Endothelial cell of umbilical vein (primary cell): ENCODE measurements around the gene CDK11B. TPM values are rescaled to one million over a fixed set of nuclear protein-coding genes. Genes with fewer than 3 reads are reported as not detected.

ENCODE experiments used
- BruUV-seq: library from RNA; stranded (reverse); fragments of 400-500 nt; replicated peaks from 2 replicates; lab custom pipeline; 2021; lab: Mats Ljungman, UMichigan
- CTCF ChIA-PET: fragments of 300-600, 350-600 bp; sonication (Branson Sonifier 250); formaldehyde crosslinking; loops from one replicate; lab custom pipeline; 2021; ENCODE audit warnings: antibody characterized with exemption, inconsistent platforms; lab: Charles Lee
- POLR2A ChIA-PET: fragments of 300-600, 350-600 bp; sonication (Branson Sonifier 250); formaldehyde crosslinking; loops from one replicate; lab custom pipeline; 2021; ENCODE audit warnings: antibody characterized with exemption, inconsistent platforms; lab: Charles Lee
- DNase-seq: peaks from one replicate; pipeline ENCODE4 v3.0.0-alpha.2; 2011; ENCODE audit warnings: low read depth, low spot score
- FAIRE-seq: peaks from 2 replicates; lab custom pipeline; 2011; peaks lifted over from hg19 to GRCh38; lab: Jason Lieb, UNC
- H2AFZ ChIP-seq: 2 replicates; pipeline ENCODE4 v1.6.0; 2012; ENCODE audit warnings: low read depth, low read length, control low read depth, inconsistent platforms
- H3K27ac ChIP-seq: 2 replicates; pipeline ENCODE4 v1.5.1; 2011; ENCODE audit warnings: low read depth, mild to moderate bottlenecking, control low read depth, low read length, moderate library complexity; ENCODE audit not compliant: insufficient read depth
- H3K27me3 ChIP-seq, 2 experiments: 2 replicates each; pipeline versions ENCODE4 v1.6.0 to v1.6.1; 2011; ENCODE audit warnings: low read length in 2 of 2, mixed read lengths in 1 of 2; ENCODE audit not compliant: control insufficient read depth in 2 of 2, insufficient read depth in 2 of 2
- H3K36me3 ChIP-seq, 2 experiments: 2 replicates in 1 of 2; 3 replicates in 1 of 2; pipeline ENCODE4 v1.5.1; 2011; ENCODE audit warnings: low read length in 2 of 2, mild to moderate bottlenecking in 1 of 2, moderate library complexity in 1 of 2; ENCODE audit not compliant: control insufficient read depth in 2 of 2, insufficient read depth in 2 of 2; ENCODE audit errors: extremely low read depth in 1 of 2
- H3K4me1 ChIP-seq: 3 replicates; pipeline ENCODE4 v1.5.1; 2011; ENCODE audit warnings: mild to moderate bottlenecking, low read length; ENCODE audit not compliant: control insufficient read depth, insufficient read depth; ENCODE audit errors: extremely low read depth
- H3K4me2 ChIP-seq: 2 replicates; pipeline ENCODE4 v1.6.1; 2011; ENCODE audit warnings: low read length, control low read depth, mixed read lengths; ENCODE audit not compliant: insufficient read depth
- H3K4me3 ChIP-seq, 3 experiments: fragments of 200-600 bp in 1 of 3; sonication (generic), shearing (Covaris generic) in 1 of 3; replicated peaks in 1 of 3; 2 replicates each; pipeline ENCODE4 v1.5.1; 2011 to 2016; ENCODE audit warnings: control low read depth in 3 of 3, low read length in 3 of 3, mild to moderate bottlenecking in 2 of 3, inconsistent platforms in 1 of 3, low read depth in 1 of 3, moderate library complexity in 1 of 3; ENCODE audit not compliant: insufficient read depth in 1 of 3
- H3K79me2 ChIP-seq: 2 replicates; pipeline ENCODE4 v1.6.0; 2012; ENCODE audit warnings: low read length, inconsistent platforms; ENCODE audit not compliant: control insufficient read depth, insufficient read depth
- H3K9ac ChIP-seq: replicated peaks from 2 replicates; pipeline ENCODE3; 2011; ENCODE audit warnings: low read length, control low read depth; ENCODE audit not compliant: insufficient read depth; ENCODE audit errors: extremely low read depth
- H3K9me1 ChIP-seq: replicated peaks from 3 replicates; pipeline ENCODE4 v1.6.0; 2011; ENCODE audit warnings: mild to moderate bottlenecking, low read length; ENCODE audit not compliant: control insufficient read depth, insufficient read depth; ENCODE audit errors: extremely low read depth
- H3K9me3 ChIP-seq: replicated peaks from 2 replicates; pipeline ENCODE4 v1.5.1; 2012; ENCODE audit warnings: low read length, inconsistent platforms; ENCODE audit not compliant: control insufficient read depth, insufficient read depth
- H4K20me1 ChIP-seq: replicated peaks from 2 replicates; pipeline ENCODE3; 2011; ENCODE audit warnings: mild to moderate bottlenecking, low read length; ENCODE audit not compliant: control insufficient read depth, insufficient read depth; ENCODE audit errors: extremely low read depth
- EZH2 ChIP-seq: IDR thresholded peaks from 2 replicates; pipeline ENCODE4 v1.6.1; 2012; ENCODE audit warnings: borderline replicate concordance, low read depth, mild to moderate bottlenecking, moderate library complexity, low read length, inconsistent platforms; ENCODE audit not compliant: severe bottlenecking
- FOS ChIP-seq: IDR thresholded peaks from 2 replicates; pipeline ENCODE4 v1.6.1; 2011; ENCODE audit warnings: mild to moderate bottlenecking, low read length, moderate library complexity, borderline replicate concordance; ENCODE audit not compliant: insufficient read depth
- GATA2 ChIP-seq: IDR thresholded peaks from 2 replicates; pipeline ENCODE4 v1.7.0; 2011; ENCODE audit warnings: low read depth, mild to moderate bottlenecking, moderate library complexity, mixed read lengths, low read length; ENCODE audit not compliant: insufficient read length, insufficient read depth
- JUN ChIP-seq: IDR thresholded peaks from 2 replicates; pipeline ENCODE4 v1.6.1; 2011; ENCODE audit warnings: borderline replicate concordance, low read depth; ENCODE audit not compliant: insufficient read length, insufficient read depth
- MYC ChIP-seq: IDR thresholded peaks from one replicate; pipeline ENCODE4 v1.6.1; 2011; ENCODE audit warnings: mild to moderate bottlenecking, low read depth, low read length
- POLR2A ChIP-seq: IDR thresholded peaks from 2 replicates; pipeline ENCODE4 v1.6.1; 2012; ENCODE audit warnings: low read depth, mild to moderate bottlenecking, control low read depth, low read length
- POLR2AphosphoS5 ChIP-seq: IDR thresholded peaks from 2 replicates; pipeline ENCODE4 v1.6.1; 2012; ENCODE audit warnings: low read depth, mild to moderate bottlenecking, control low read depth, low read length, moderate library complexity; ENCODE audit not compliant: insufficient read depth
- dilution Hi-C: fragments of 300-500 bp; cut with MboI; formaldehyde crosslinking; loops from one replicate; pipeline ENCODE4 v1.15.0; 2019; ENCODE audit warnings: low sequenced_read_pairs; ENCODE audit not compliant: extremely low pct_ligation_motif_present
- intact Hi-C: fragments of 100-400 bp; cut with micrococcal nuclease; formaldehyde crosslinking; loops from one replicate; pipeline ENCODE4 v1.10.0; 2022
- polyA plus RNA-seq, 4 experiments: library from polyadenylated mRNA; depleted of rRNA in 3 of 4; stranded (reverse) in 3 of 4; unstranded in 1 of 4; fragments of >200 nt; gene quantifications; 2 replicates each; pipeline versions ENCODE4 v1.2.1 to v1.2.3, GENCODE V29; 2011 to 2012; ENCODE audit warnings: missing spikeins in 1 of 4
- total RNA-seq: library from RNA; stranded (reverse); gene quantifications from 2 replicates; pipeline ENCODE4 v1.2.3, GENCODE V29; 2021
- TF ChIP-seq, protein P1 (sequence below): IDR thresholded peaks from 2 replicates; pipeline ENCODE4 v1.6.1; 2011; ENCODE audit not compliant: insufficient read depth, insufficient read length
- TF ChIP-seq, protein P2 (sequence below), 2 donors: IDR thresholded peaks; 1 replicate in 1 of 2; 2 replicates in 1 of 2; pipeline ENCODE4 v1.5.1; 2011; ENCODE audit warnings: low read length in 2 of 2, mild to moderate bottlenecking in 2 of 2, moderate library complexity in 2 of 2, control low read depth in 1 of 2, inconsistent platforms in 1 of 2, low read depth in 1 of 2; ENCODE audit not compliant: insufficient read depth in 1 of 2; ENCODE audit errors: extremely low read depth in 1 of 2

CDK11B gene
- total and polyA plus RNA-seq, 2 donors (not counting 3 experiments of a cell fraction or from before 2014, with no cell fraction given) = 16.4 to 32.0 TPM

DNA sequence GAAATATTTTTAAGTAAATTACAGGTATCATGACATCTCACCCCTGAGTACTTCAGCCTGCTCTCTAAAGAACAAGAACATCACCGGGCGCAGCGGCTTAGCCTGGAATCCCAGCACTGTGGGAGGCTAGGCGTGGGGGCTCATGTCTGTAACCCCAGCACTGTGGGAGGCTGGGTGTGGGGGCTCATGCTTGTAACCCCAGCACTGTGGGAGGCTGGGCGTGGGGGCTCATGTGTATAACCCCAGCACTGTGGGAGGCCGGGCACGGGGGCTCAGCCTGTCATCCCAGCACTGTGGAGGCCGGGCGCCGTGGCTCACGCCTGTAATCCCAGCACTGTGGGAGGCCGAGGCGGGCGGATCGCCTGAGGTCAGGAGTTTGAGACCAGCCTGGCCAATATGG lies 7.7 kb upstream of the CDK11B start:
- Histone ChIP-seq H2AFZ (no peak overlapping the region), H3K9me3 (no peaks in the 10 kb centered on the region), H3K4me2 (no peak overlapping the region), H3K9me1 (no peaks in the 10 kb centered on the region), H3K27me3 (no peaks in the 10 kb centered on the region), H3K79me2 (no peaks in the 10 kb centered on the region), H3K36me3 (peaks cover 0 to 26% of the 10 kb centered on the region in 2 experiments), H3K4me1 (no peaks in the 10 kb centered on the region), H3K9ac (no peak overlapping the region), H3K27ac (no peak overlapping the region), H4K20me1 (no peaks in the 10 kb centered on the region), H3K4me3 (no peak overlapping the region)
- intact Hi-C loops = no loop called here
- DNase-seq = no peak
- no TSS peak for BruUV-seq
- dilution Hi-C loops = no loop called here
- TF ChIP-seq POLR2A (no peak), EZH2 (no peak), GATA2 (no peak), FOS (no peak), POLR2AphosphoS5 (no peak), MYC (no peak), JUN (no peak)
- TF ChIP-seq, protein P1, sequence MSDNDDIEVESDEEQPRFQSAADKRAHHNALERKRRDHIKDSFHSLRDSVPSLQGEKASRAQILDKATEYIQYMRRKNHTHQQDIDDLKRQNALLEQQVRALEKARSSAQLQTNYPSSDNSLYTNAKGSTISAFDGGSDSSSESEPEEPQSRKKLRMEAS = no peak
- TF ChIP-seq, protein P2, sequence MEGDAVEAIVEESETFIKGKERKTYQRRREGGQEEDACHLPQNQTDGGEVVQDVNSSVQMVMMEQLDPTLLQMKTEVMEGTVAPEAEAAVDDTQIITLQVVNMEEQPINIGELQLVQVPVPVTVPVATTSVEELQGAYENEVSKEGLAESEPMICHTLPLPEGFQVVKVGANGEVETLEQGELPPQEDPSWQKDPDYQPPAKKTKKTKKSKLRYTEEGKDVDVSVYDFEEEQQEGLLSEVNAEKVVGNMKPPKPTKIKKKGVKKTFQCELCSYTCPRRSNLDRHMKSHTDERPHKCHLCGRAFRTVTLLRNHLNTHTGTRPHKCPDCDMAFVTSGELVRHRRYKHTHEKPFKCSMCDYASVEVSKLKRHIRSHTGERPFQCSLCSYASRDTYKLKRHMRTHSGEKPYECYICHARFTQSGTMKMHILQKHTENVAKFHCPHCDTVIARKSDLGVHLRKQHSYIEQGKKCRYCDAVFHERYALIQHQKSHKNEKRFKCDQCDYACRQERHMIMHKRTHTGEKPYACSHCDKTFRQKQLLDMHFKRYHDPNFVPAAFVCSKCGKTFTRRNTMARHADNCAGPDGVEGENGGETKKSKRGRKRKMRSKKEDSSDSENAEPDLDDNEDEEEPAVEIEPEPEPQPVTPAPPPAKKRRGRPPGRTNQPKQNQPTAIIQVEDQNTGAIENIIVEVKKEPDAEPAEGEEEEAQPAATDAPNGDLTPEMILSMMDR (IDR thresholded peaks at IDR 0.05; ENCODE audit: extremely low read depth in 1 of 2, insufficient read depth in 1 of 2, low read depth in 1 of 2, low read length in 2 of 2) = no peak
- POLR2A ChIA-PET = no interaction called here
- CTCF ChIA-PET = interaction anchor here (1.4 to 1.8 kb wide), 2 partner anchors 13 to 17 kb away, joined by 4 to 8 read pairs; no protein-coding TSS in a partner anchor
- no peak for FAIRE-seq
